LNCaP clone FGC (cell line): ENCODE data around the gene DCLK2.
A peak's percentile ranks its signal among the peaks of the same experiment; 100 is the strongest.

Experiments
- DNase-seq: peaks from one replicate; pipeline ENCODE4 v3.0.0-alpha.2; 2011; ENCODE audit warnings: low read depth
- H3K4me3 ChIP-seq: 2 replicates; pipeline ENCODE4 v1.5.1; 2011; ENCODE audit warnings: mild to moderate bottlenecking, low read depth, low read length, control low read depth
- TF ChIP-seq, protein P1 (sequence below): IDR thresholded peaks from 2 replicates; pipeline ENCODE4 v1.5.1; 2012; ENCODE audit warnings: mild to moderate bottlenecking; ENCODE audit not compliant: control insufficient read depth, insufficient read depth; ENCODE audit errors: extremely low read depth

Gene DCLK2

DNA sequence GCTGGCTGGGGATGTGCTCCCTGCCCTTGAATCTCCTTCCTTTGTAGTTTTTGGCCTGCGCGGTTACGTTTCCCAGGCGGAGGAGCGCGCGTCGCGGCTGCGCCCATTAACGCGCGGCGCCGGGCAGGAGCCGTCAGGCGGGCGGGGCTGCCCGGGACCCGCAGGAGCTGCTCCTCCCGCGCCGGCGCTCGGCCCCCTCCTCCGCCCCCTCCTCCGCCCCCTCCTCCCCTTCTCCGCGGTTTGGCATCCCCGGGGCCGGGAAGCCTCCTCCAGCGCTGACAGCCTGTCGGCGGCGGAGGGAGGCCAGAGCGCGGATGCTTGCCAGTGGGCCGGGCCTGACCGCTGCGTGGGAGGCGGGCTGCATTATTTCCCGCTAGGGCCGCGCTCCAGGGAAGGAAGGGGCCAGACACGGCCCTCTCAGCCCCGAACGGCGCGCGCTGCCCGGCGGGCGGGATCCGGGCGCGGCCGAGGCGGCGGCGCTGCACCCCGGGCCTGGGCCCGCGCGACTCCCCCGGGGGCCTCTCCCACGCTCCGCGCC, at the start of gene DCLK2:
DCLK2 (plus strand) TSS at position 405 of the 538 bp plus-strand sequence. CDS start 583 bp downstream, outside the sequence.
- H3K4me3 ChIP-seq: peak within 1 kb of the TSS; percentile 64
- peak; percentile 31 for DNase-seq
- TF ChIP-seq, protein P1, sequence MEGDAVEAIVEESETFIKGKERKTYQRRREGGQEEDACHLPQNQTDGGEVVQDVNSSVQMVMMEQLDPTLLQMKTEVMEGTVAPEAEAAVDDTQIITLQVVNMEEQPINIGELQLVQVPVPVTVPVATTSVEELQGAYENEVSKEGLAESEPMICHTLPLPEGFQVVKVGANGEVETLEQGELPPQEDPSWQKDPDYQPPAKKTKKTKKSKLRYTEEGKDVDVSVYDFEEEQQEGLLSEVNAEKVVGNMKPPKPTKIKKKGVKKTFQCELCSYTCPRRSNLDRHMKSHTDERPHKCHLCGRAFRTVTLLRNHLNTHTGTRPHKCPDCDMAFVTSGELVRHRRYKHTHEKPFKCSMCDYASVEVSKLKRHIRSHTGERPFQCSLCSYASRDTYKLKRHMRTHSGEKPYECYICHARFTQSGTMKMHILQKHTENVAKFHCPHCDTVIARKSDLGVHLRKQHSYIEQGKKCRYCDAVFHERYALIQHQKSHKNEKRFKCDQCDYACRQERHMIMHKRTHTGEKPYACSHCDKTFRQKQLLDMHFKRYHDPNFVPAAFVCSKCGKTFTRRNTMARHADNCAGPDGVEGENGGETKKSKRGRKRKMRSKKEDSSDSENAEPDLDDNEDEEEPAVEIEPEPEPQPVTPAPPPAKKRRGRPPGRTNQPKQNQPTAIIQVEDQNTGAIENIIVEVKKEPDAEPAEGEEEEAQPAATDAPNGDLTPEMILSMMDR: no peak

- TF ChIP-seq, protein P1: no peak
- H3K4me3 ChIP-seq: no peak overlapping the region
These were observed 45.7 kb upstream of the DCLK2 start for GRCh38 chr4:150032541-150032940.

DNA sequence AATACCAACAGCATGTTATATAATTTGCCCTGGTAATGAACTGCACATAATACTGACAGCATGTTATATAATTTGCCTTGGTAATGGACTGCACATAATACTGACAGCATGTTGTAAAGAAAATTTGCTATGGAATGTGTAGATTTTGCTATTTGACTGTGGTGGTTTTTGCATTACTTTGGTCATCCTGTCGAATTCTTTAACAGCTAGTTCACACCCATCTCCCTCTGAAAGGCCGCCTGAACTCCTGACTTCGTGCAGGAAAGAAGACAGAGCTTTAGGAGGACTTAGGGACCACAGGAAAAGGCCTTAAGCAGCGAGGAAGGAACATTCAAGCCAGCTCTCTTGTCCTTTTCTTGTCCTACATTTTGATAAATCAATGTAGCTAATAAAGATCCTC, 45.2 kb upstream of the DCLK2 start:
- TF ChIP-seq, protein P1: no peak
- no peak overlapping the region for H3K4me3 ChIP-seq
- DNase-seq: no peak

More at GRCh38 chr4:150032541-150032940, 45.7 kb upstream of the DCLK2 start:
- no peak for DNase-seq

DNA sequence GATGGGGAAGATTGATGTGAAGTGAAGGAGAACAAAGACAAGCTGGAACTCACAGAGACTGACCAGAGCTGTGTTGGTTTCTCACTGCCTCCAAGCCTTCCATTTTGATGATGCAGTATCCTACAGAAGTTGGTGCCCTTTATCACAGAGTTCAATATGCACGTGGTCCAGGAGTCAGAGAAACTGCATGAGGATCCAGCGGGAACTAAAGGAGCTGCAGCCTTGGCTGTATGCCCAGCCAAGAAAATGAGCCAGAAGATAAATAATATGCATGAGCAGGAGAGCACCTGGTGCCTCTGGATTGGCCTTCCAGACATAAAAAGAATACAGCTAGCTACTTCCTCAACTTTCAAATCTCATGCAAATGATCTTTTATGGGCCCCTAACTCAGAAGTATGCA, 44.3 kb upstream of the DCLK2 start:
- TF ChIP-seq, protein P1: no peak

GRCh38 chr4:150037251-150037856, 40.9 kb upstream of the DCLK2 start:
- DNase-seq: no peak
- TF ChIP-seq, protein P1: no peak
- no peak overlapping the region for H3K4me3 ChIP-seq

More for the DNA sequence above, 44.3 kb upstream of the DCLK2 start:
- no peak overlapping the region for H3K4me3 ChIP-seq
- DNase-seq: peak; percentile 66

- no peak for DNase-seq
- TF ChIP-seq, protein P1: no peak
- no peak overlapping the region for H3K4me3 ChIP-seq
These were observed 39.7 kb upstream of the DCLK2 start for GRCh38 chr4:150038335-150039076.
